Activated B cell treated with CpG ODN at 0.5 μM for 24 hours (primary cell): ENCODE data around the gene PTGES2. TPM values are rescaled to one million over a fixed set of nuclear protein-coding genes. Genes with fewer than 3 reads are reported as not detected.
A peak's percentile ranks its signal among the peaks of the same experiment; 100 is the strongest.

Experiments
- ATAC-seq: fragments of 200-7000 bp; cut with Tn5 transposase; one replicate; pipeline ENCODE4 v1.10.0; 2021; ENCODE audit warnings: low read depth, mild to moderate bottlenecking, moderate library complexity
- CTCF ChIA-PET: fragments of 350-600 bp; sonication (Branson Sonifier 250); formaldehyde crosslinking; loops from one replicate; lab custom pipeline; 2021; ENCODE audit warnings: antibody characterized with exemption; lab: Charles Lee
- POLR2A ChIA-PET: fragments of 350-600 bp; sonication (Branson Sonifier 250); formaldehyde crosslinking; loops from one replicate; lab custom pipeline; 2021; ENCODE audit warnings: antibody characterized with exemption; lab: Charles Lee
- DNase-seq: peaks from one replicate; pipeline ENCODE4 v3.0.0; 2022
- H3K27ac Mint-ChIP-seq: one replicate; pipeline ENCODE4 v1.8.0; 2020; ENCODE audit warnings: mixed read lengths
- H3K27me3 Mint-ChIP-seq: one replicate; pipeline ENCODE4 v1.8.0; 2021; ENCODE audit warnings: mixed read lengths
- H3K36me3 Mint-ChIP-seq: one replicate; pipeline ENCODE4 v1.8.0; 2021; ENCODE audit warnings: low read depth, mixed read lengths
- H3K4me1 Mint-ChIP-seq: one replicate; pipeline ENCODE4 v1.8.0; 2021; ENCODE audit warnings: mixed read lengths
- H3K4me3 Mint-ChIP-seq: one replicate; pipeline ENCODE4 v1.8.0; 2020; ENCODE audit warnings: mild to moderate bottlenecking, mixed read lengths
- H3K9me3 Mint-ChIP-seq: one replicate; pipeline ENCODE4 v1.8.0; 2020; ENCODE audit warnings: mixed read lengths
- CTCF ChIP-seq: fragments of 200-600 bp; IDR thresholded peaks from one replicate; pipeline ENCODE4 v1.8.0; 2022; ENCODE audit warnings: antibody characterized with exemption, mild to moderate bottlenecking
- intact Hi-C: fragments of 100-400 bp; cut with micrococcal nuclease; formaldehyde crosslinking; loops from one replicate; pipeline ENCODE4 v1.15.1; 2024
- total RNA-seq: library from RNA; stranded (reverse); gene quantifications from 2 replicates; pipeline ENCODE4 v1.2.3, GENCODE V29; 2022

PTGES2 gene
- total RNA-seq, 1 donor from 2014 or later: 89.2 TPM

GRCh38 chr9:128088253-128088945 is 39.1 kb downstream of the PTGES2 start:
- ChIA-PET POLR2A (interaction anchor here (0.8 kb wide), 1 partner anchor 10 kb away, joined by 3 read pairs; no protein-coding TSS in a partner anchor), CTCF (interaction anchor here (0.8 to 1.8 kb wide), 3 partner anchors 9 to 146 kb away, joined by 3 to 6 read pairs (median 3); no protein-coding TSS in a partner anchor)
- Mint-ChIP-seq H3K9me3 (no peaks in the 10 kb centered on the region), H3K4me1 (peaks cover 28% of the 10 kb centered on the region), H3K4me3 (no peak overlapping the region), H3K27me3 (no peaks in the 10 kb centered on the region), H3K27ac (no peak overlapping the region), H3K36me3 (peaks cover 10% of the 10 kb centered on the region)
- intact Hi-C loops: no loop called here
- no peak for TF ChIP-seq CTCF
- ATAC-seq (no peak), DNase-seq (no peak)

- no peak for ATAC-seq
- no peak for TF ChIP-seq CTCF
- no peak overlapping the region for H3K4me3 Mint-ChIP-seq
- DNase-seq: no peak
- no peaks in the 10 kb centered on the region for H3K27me3 Mint-ChIP-seq
- no peak overlapping the region for H3K27ac Mint-ChIP-seq
- ChIA-PET POLR2A (interaction anchor here (0.8 to 0.9 kb wide), 2 partner anchors 9 to 39 kb away, joined by 3 to 4 read pairs; no protein-coding TSS in a partner anchor), CTCF (interaction anchor here (0.8 to 1.8 kb wide), 3 partner anchors 8 to 145 kb away, joined by 3 to 6 read pairs (median 3); no protein-coding TSS in a partner anchor)
- no peaks in the 10 kb centered on the region for H3K9me3 Mint-ChIP-seq
- H3K4me1 Mint-ChIP-seq: peaks cover 21% of the 10 kb centered on the region
- intact Hi-C loops: no loop called here
- peaks cover 7% of the 10 kb centered on the region for H3K36me3 Mint-ChIP-seq
Measured at GRCh38 chr9:128087262-128087661, 40.3 kb downstream of the PTGES2 start.

- Mint-ChIP-seq H3K4me3 (no peak overlapping the region), H3K9me3 (no peaks in the 10 kb centered on the region), H3K27ac (no peak overlapping the region), H3K27me3 (no peaks in the 10 kb centered on the region), H3K4me1 (peaks cover 30% of the 10 kb centered on the region), H3K36me3 (peaks cover 10% of the 10 kb centered on the region)
- no peak for DNase-seq
- ATAC-seq: no peak
- POLR2A ChIA-PET: interaction anchor here (0.7 kb wide), 2 partner anchors 14 to 662 kb away, joined by 4 to 5 read pairs; partner anchors contain the start of gene ZNF79
- CTCF ChIA-PET: no interaction called here
- no peak for TF ChIP-seq CTCF
- intact Hi-C loops: loop anchor here (2.0 kb wide), 1 partner anchor 143 kb away; no protein-coding TSS in a partner anchor
Measured at GRCh38 chr9:128085943-128086342, 41.6 kb downstream of the PTGES2 start.

GRCh38 chr9:128084746-128085145 is 42.8 kb downstream of the PTGES2 start:
- CTCF ChIA-PET: interaction anchor here (0.6 to 1.5 kb wide), 5 partner anchors 9 to 141 kb away, joined by 3 to 5 read pairs (median 4); no protein-coding TSS in a partner anchor
- H3K4me1 Mint-ChIP-seq: peaks cover 34% of the 10 kb centered on the region
- no peak for ATAC-seq
- H3K36me3 Mint-ChIP-seq: peaks cover 10% of the 10 kb centered on the region
- no peak for TF ChIP-seq CTCF
- POLR2A ChIA-PET: interaction anchor here (0.5 to 1.1 kb wide), 2 partner anchors 12 to 15 kb away, joined by 4 to 5 read pairs; no protein-coding TSS in a partner anchor
- DNase-seq: no peak
- H3K27me3 Mint-ChIP-seq: no peaks in the 10 kb centered on the region
- H3K4me3 Mint-ChIP-seq: no peak overlapping the region
- H3K27ac Mint-ChIP-seq: no peak overlapping the region
- H3K9me3 Mint-ChIP-seq: no peaks in the 10 kb centered on the region
- intact Hi-C loops: loop anchor here (1.0 to 5.0 kb wide), 6 partner anchors 10 to 142 kb away; no protein-coding TSS in a partner anchor

- peak overlapping the region; percentile 7 for H3K27ac Mint-ChIP-seq
- CTCF ChIA-PET: interaction anchor here (1.5 kb wide), 1 partner anchor 47 kb away, joined by 4 read pairs; no protein-coding TSS in a partner anchor
Measured at GRCh38 chr9:128082151-128082550, 45.4 kb downstream of the PTGES2 start.

More at GRCh38 chr9:128082151-128082550, 45.4 kb downstream of the PTGES2 start:
- Mint-ChIP-seq H3K4me1 (peaks cover 42% of the 10 kb centered on the region), H3K4me3 (no peak overlapping the region), H3K36me3 (peaks cover 20% of the 10 kb centered on the region), H3K9me3 (no peaks in the 10 kb centered on the region), H3K27me3 (no peaks in the 10 kb centered on the region)
- POLR2A ChIA-PET: interaction anchor here (0.6 to 1.2 kb wide), 4 partner anchors 10 to 127 kb away, joined by 3 to 4 read pairs (median 3); no protein-coding TSS in a partner anchor
- TF ChIP-seq CTCF: no peak
- ATAC-seq: no peak
- no peak for DNase-seq
- intact Hi-C loops: loop anchor here (5.0 kb wide), 1 partner anchor 45 kb away; no protein-coding TSS in a partner anchor
